Smooth muscle cell (in vitro differentiated cells): ENCODE results near the gene MECP2. TPM values are rescaled to one million over a fixed set of nuclear protein-coding genes. Genes with fewer than 3 reads are reported as not detected.

Experiments used
- DNase-seq: peaks from one replicate; lab custom pipeline; 2025; ENCODE audit not compliant: unreplicated experiment; lab: John Stamatoyannopoulos, UW
- H2AFZ ChIP-seq: fragments of 200-600 bp; sonication (generic); 2 replicates; pipeline ENCODE4 v1.6.0; 2016; ENCODE audit warnings: antibody characterized with exemption, low read depth, mild to moderate bottlenecking
- H3F3A ChIP-seq: fragments of 200-600 bp; sonication (generic); 2 replicates; pipeline ENCODE4 v1.6.0; 2017; ENCODE audit warnings: antibody characterized with exemption, low read depth
- H3K27ac ChIP-seq: fragments of 200-600 bp; sonication (generic); 2 replicates; pipeline ENCODE4 v1.5.1; 2016; ENCODE audit warnings: low read depth, mild to moderate bottlenecking
- H3K27me3 ChIP-seq: fragments of 200-600 bp; sonication (generic); 2 replicates; pipeline ENCODE4 v1.6.1; 2016; ENCODE audit warnings: low read depth, mild to moderate bottlenecking
- H3K36me3 ChIP-seq: fragments of 200-600 bp; sonication (generic); 2 replicates; pipeline ENCODE4 v1.5.1; 2016; ENCODE audit warnings: low read depth
- H3K4me1 ChIP-seq: fragments of 200-600 bp; sonication (generic); 2 replicates; pipeline ENCODE4 v1.5.1; 2016; ENCODE audit warnings: low read depth
- H3K4me2 ChIP-seq: fragments of 200-600 bp; sonication (generic); 2 replicates; pipeline ENCODE4 v1.6.0; 2016; ENCODE audit warnings: mild to moderate bottlenecking
- H3K4me3 ChIP-seq: fragments of 200-600 bp; sonication (generic); 2 replicates; pipeline ENCODE4 v1.5.1; 2016; ENCODE audit warnings: mild to moderate bottlenecking
- H3K79me2 ChIP-seq: fragments of 200-600 bp; sonication (generic); 2 replicates; pipeline ENCODE4 v1.6.0; 2016; ENCODE audit warnings: low read depth, mild to moderate bottlenecking
- H3K9ac ChIP-seq: fragments of 200-600 bp; sonication (generic); 2 replicates; pipeline ENCODE4 v1.6.0; 2016; ENCODE audit warnings: low read depth
- H3K9me3 ChIP-seq: fragments of 200-600 bp; sonication (generic); replicated peaks from 2 replicates; pipeline ENCODE4 v1.5.1; 2016; ENCODE audit warnings: low read depth
- H4K20me1 ChIP-seq: fragments of 200-600 bp; sonication (generic); 2 replicates; pipeline ENCODE4 v1.6.0; 2016; ENCODE audit warnings: low read depth
- WGBS: methylation state at CpG from one replicate; pipeline ENCODE4 v1.1.7; 2016; ENCODE audit warnings: low lambda C conversion rate; 5-methylcytosine and 5-hydroxymethylcytosine counted together
- polyA plus RNA-seq: library from polyadenylated mRNA; unstranded; fragments of >200 nt; fragmentation: Nextera tagmentation; extraction: Ambion mirVana; gene quantifications from 2 replicates; pipeline ENCODE4 v1.2.1, GENCODE V29; 2016
- total RNA-seq: library from RNA; depleted of rRNA; stranded (reverse); fragments of >200 nt; gene quantifications from 2 replicates; pipeline ENCODE4 v1.2.3, GENCODE V29; 2014
- TF ChIP-seq, protein P1 (sequence below): fragments of 200-600 bp; sonication (generic); IDR thresholded peaks from 2 replicates; pipeline ENCODE4 v1.5.1; 2017; ENCODE audit warnings: borderline replicate concordance, mild to moderate bottlenecking, antibody characterized with exemption; ENCODE audit not compliant: insufficient read depth, poor library complexity, severe bottlenecking

Gene MECP2
- total and polyA plus RNA-seq, 2 experiments from 2014 or later, result 11.9 to 13.1 TPM

DNA sequence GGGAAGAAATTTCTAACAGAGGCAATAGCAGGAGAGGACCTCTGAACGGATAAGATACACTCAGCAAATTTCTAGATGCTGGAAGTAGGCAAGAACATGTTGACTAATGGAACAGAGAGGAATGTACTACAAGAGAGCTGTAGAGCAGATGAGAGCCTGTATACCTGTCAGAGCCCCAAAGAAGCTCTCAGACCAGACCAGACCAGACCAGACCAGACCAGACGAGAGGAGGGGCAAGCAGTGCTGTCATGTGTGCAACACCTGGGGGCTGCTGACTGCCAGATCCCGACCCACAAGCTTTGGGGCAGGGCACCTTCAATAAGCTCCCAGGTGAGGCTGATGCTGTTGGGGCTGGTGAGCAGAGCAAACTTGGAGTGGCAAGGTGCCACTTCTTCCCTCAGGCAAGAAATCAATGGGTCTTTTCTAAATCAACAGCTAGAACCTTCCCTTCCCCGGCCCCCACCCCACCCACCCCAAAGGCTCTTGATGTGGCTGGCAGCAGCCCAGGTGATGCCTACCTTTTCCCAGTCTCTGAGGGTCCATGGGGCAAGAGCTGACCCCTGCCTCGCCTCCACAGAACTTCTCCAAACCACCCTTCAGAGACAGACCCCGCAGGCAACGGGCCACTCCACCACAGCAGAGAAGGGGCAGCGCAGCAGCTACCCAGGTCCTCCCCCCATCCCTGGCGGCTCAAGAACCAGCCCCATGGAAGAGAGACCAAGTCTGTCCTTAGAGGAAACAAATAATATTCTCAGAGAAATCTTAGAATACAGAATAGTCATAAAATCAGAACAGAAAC lies 32.7 kb downstream of the MECP2 start:
- Histone ChIP-seq H3K9ac (no peak overlapping the region), H3K4me3 (no peak overlapping the region)

DNA sequence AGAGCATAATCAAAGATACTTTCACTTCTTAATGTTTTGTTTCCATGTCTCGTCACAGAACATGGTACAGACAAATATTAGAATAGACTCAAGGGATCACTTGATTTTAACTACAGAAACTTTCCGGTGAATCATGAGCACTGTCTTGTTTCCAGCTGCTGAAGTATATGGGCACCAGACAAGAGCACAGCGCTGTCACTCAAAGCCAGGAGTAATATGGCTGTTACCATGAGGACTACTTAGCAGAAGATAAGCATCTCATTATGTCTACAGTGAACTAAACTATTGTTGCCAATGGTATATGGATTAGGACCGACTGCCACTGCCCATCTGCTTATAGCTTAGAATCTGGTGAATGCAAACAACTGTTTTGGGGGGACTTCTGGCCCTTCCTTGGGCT lies 34.3 kb downstream of the MECP2 start:
- DNase-seq, result no peak
- peaks cover 58% of the 10 kb centered on the region for H3K79me2 ChIP-seq
- no peaks in the 10 kb centered on the region for H3F3A ChIP-seq
- H3K4me3 ChIP-seq, result no peak overlapping the region
- TF ChIP-seq, protein P1, sequence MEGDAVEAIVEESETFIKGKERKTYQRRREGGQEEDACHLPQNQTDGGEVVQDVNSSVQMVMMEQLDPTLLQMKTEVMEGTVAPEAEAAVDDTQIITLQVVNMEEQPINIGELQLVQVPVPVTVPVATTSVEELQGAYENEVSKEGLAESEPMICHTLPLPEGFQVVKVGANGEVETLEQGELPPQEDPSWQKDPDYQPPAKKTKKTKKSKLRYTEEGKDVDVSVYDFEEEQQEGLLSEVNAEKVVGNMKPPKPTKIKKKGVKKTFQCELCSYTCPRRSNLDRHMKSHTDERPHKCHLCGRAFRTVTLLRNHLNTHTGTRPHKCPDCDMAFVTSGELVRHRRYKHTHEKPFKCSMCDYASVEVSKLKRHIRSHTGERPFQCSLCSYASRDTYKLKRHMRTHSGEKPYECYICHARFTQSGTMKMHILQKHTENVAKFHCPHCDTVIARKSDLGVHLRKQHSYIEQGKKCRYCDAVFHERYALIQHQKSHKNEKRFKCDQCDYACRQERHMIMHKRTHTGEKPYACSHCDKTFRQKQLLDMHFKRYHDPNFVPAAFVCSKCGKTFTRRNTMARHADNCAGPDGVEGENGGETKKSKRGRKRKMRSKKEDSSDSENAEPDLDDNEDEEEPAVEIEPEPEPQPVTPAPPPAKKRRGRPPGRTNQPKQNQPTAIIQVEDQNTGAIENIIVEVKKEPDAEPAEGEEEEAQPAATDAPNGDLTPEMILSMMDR, result no peak
- H3K4me2 ChIP-seq, result no peak overlapping the region
- peaks cover 100% of the 10 kb centered on the region for H4K20me1 ChIP-seq
- no peak overlapping the region for H3K27ac ChIP-seq
- 82% methylated on average over 4 of the region's 4 CpGs for WGBS
- no peaks in the 10 kb centered on the region for H3K4me1 ChIP-seq
- H3K27me3 ChIP-seq, result no peaks in the 10 kb centered on the region
- no peak overlapping the region for H2AFZ ChIP-seq
- H3K36me3 ChIP-seq, result no peaks in the 10 kb centered on the region
- H3K9ac ChIP-seq, result no peak overlapping the region
- H3K9me3 ChIP-seq, result no peaks in the 10 kb centered on the region

More for the DNA sequence above, 32.7 kb downstream of the MECP2 start:
- no peak overlapping the region for H2AFZ ChIP-seq
- H3F3A ChIP-seq, result no peaks in the 10 kb centered on the region
- H4K20me1 ChIP-seq, result peaks cover 97% of the 10 kb centered on the region
- peaks cover 66% of the 10 kb centered on the region for H3K79me2 ChIP-seq
- H3K27ac ChIP-seq, result no peak overlapping the region
- DNase-seq, result no peak
- WGBS, result 81% methylated on average over 7 of the region's 9 CpGs
- no peaks in the 10 kb centered on the region for H3K9me3 ChIP-seq
- no peaks in the 10 kb centered on the region for H3K36me3 ChIP-seq
- H3K4me2 ChIP-seq, result no peak overlapping the region
- no peaks in the 10 kb centered on the region for H3K27me3 ChIP-seq
- no peaks in the 10 kb centered on the region for H3K4me1 ChIP-seq
- TF ChIP-seq, protein P1, result no peak

DNA sequence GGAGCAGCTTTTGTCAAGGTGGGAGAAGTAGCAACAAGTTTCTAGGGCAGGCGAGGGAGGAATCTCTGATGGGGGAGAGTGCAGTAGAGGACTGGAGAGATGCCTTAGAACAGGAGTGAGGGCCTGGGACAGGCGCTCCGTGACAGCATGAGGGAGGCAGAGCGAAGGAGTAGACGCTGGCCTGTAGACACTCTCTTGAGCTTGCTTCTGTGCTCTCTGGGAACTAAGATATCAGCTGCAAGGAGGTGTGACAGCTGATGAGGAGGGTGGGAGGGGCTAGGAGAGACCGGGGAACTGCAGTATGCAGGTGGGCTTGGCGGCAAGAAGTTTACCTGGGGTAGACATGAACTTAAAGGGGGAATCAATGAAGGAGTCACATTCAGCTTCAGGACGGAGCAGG lies 35.7 kb downstream of the MECP2 start:
- Histone ChIP-seq H3K4me1 (no peaks in the 10 kb centered on the region), H3K79me2 (peaks cover 47% of the 10 kb centered on the region), H3K9me3 (no peaks in the 10 kb centered on the region), H3K9ac (no peak overlapping the region), H3F3A (no peaks in the 10 kb centered on the region), H3K27me3 (no peaks in the 10 kb centered on the region), H3K4me2 (no peak overlapping the region), H3K36me3 (no peaks in the 10 kb centered on the region), H2AFZ (no peak overlapping the region), H3K4me3 (no peak overlapping the region), H3K27ac (no peak overlapping the region), H4K20me1 (peaks cover 100% of the 10 kb centered on the region)
- no peak for DNase-seq
- TF ChIP-seq, protein P1, result no peak
- 87% methylated on average over 8 of the region's 8 CpGs for WGBS
